ENCODE results near the gene NPFFR2.
"Not testable (repeated sequence)": the region's sequence is repeated elsewhere in the genome, so short reads cannot be mapped to it uniquely, and the experiment has no call there.

Gene NPFFR2

GRCh38 chr4:72111863-72112262 is 80.1 kb downstream of the NPFFR2 start:
- DNase-seq (ENCODE audit: low read depth): no peak

DNA sequence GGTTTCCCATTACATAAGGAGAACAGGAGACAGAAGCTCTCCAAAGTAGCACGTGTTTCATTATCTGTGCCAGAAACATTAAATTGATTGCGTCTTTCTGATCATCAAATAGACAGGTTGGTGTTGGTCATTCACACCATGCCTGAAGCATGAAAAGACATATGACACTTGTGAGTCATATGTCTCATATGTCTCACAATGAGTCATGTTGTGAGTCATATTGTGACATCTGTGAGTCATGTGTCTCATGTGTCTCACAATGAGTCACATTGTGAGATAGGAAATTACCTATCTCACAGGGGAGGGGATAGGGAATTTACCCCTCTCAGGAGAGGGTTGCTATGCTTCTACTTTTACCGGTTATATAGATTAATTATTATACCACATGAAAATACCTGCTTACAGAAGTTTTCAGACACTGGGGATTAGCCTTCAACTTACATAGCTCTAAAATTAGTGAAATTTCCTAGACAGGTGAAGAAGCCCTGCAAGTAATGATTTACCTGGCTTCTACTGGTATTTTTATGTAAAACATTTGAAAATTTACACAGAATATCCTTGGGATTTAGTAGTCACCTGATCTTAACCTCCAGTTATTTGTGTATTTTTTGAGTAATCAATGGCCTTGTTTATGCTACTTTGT is 80.8 kb downstream of the NPFFR2 start:
- DNase-seq (ENCODE audit: low read depth): no peak

DNA sequence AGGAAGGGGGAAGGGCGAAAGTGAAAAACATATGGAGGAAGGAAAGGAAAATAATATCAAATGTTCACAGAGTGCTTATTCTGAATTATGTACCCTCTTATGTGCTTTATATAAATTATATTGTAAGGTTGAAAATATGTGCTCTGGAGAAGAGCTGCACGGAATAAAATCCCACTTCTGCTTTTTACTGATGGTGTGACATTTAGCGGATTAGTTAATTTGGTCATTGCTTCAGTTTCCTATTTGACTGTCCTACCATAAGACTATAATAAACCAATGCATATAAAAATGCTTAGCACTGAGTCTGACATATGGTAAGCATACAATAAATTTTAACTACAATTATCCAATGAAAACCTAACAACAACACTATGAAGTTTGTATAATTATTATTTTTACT is 86.2 kb downstream of the NPFFR2 start:
- no peak for DNase-seq (ENCODE audit: low read depth)

DNA sequence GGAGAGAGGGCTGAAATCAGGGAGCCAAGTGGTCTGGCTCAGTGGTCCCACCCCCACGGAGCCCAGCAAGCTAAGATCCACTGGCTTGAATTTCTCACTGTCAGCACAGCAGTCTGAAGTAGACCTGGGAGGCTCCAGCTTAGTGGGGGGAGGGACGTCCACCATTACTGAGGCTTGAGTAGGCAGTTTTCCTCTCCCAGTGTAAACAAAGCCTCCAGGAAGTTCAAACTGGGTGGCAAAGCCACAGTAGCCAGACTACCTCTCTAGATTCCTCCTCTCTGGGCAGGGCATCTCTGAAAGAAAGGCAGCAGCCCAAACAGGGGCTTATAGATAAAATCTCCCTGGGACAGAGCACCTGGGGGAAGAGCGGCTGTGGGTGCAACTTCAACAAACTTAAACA is 88.1 kb downstream of the NPFFR2 start:
- DNase-seq (ENCODE audit: low read depth): no peak

DNA sequence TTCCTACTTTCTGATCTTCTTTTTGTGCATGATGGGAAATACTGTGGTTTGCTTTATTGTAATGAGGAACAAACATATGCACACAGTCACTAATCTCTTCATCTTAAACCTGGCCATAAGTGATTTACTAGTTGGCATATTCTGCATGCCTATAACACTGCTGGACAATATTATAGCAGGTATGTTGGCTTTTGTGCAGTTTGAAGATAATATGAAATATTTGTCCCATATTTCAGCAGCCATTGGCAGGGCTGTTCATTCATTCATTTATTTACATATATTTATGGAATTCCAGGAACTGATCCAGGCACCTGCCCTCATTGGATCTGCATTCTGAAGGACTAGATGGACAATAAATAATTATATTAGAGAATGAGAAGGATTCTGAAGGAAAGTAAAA is 96.9 kb downstream of the NPFFR2 start:
- DNase-seq (ENCODE audit: low read depth): no peak

- no peak for DNase-seq (ENCODE audit: low read depth)
Measured at GRCh38 chr4:72136429-72136828, 104.6 kb downstream of the NPFFR2 start.

DNA sequence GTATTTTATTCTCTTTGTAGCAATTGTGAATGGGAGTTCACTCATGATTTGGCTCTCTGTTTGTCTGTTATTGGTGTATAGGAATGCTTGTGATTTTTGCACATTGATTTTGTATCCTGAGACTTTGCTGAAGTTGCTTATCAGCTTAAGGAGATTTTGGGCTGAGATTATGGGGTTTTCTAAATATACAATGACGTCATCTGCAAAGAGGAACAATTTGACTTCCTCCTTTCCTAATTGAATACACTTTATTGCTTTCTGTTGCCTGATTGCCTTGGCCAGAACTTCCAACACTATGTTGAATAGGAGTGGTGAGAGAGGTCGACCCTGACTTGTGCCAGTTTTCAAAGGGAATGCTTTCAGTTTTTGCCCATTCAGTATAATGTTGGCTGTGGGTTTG is 108.2 kb downstream of the NPFFR2 start:
- DNase-seq (ENCODE audit: low read depth): not testable (repeated sequence)

DNA sequence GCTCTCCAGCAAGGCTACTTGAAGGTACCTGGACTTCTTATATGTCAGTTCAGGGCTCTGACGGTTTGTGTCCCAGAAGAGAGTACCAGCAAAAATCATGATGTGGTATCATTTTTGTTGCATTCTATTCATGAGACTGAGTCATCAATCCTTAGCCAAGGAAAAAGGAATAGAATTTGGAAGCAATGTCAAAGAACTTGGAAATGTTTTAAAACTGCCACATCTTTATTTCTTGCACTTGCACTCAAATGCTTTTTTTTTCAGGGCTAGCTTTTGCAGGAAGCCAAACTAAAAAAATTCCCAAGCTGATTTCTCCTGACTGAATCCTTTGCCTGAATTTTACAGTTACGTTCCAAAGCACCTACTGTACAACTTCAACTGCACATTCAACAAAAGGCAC is 112.4 kb downstream of the NPFFR2 start:
- no peak for DNase-seq (ENCODE audit: low read depth)

- DNase-seq (ENCODE audit: low read depth): no peak
Measured at GRCh38 chr4:72152731-72153130, 120.9 kb downstream of the NPFFR2 start.

GRCh38 chr4:72153634-72154033 is 121.8 kb downstream of the NPFFR2 start:
- DNase-seq (ENCODE audit: low read depth): not testable (repeated sequence)

- DNase-seq (ENCODE audit: low read depth): not testable (repeated sequence)
Measured at GRCh38 chr4:72169285-72169684, 137.5 kb downstream of the NPFFR2 start.

GRCh38 chr4:72169861-72170260 is 138.1 kb downstream of the NPFFR2 start:
- no peak for DNase-seq (ENCODE audit: low read depth)

DNA sequence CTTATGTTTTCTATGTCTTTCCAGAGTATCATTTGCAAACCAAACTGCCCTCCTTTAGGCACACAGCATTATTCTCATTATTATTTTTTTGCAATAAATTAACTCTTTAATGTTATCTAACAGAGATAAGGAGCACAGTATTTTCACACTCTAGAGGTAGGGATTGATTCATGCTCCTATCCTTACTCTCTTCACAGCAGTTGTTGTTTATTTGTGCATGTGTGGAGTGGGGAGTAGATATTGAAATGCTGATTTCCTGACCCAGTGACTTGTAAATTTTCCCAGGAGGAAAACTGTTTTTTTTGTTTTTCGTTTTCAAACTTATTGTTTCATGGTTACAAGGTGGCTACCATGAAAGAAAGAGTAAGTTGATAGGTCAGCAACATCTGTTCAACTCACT is 140.0 kb downstream of the NPFFR2 start:
- DNase-seq (ENCODE audit: low read depth): no peak

DNA sequence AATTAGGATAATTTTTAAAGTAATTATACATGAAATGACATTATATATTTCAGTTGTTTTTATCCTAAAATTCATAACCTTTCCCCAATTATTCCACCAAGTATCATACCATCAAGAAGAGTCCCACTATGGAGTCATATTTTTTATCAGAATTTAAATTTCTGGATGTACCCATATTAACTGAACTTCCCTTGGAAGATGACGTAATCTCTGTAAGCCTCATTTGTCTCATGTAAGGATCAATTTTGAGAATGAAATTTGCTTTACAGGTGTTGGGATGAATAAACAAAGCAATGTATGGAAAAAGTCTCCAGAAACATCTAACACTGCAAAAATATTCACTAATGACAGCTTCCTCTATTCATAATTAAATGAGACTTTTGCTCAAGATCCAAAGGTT is 147.5 kb downstream of the NPFFR2 start:
- DNase-seq (ENCODE audit: low read depth): no peak

DNA sequence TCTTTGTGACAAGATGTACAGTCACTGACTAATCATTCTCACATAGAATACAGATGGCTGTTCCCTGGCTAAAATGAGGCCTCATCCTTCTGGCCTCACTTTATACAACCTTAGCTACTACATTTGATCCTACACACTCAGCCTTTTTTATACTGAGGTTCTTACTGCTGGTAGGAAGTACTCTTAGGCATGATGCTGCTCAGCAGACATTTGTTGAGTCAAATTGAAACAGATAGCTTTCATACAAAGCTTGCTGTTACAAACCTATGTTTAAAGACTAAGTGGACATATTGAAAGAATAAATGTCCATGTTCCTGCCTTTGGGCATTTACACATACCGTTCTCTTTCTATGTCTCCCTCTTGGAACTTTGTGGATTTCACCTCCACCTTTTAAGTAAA is 154.9 kb downstream of the NPFFR2 start:
- DNase-seq (ENCODE audit: low read depth): no peak

- no peak for DNase-seq (ENCODE audit: low read depth)
Measured at GRCh38 chr4:72194046-72194445, 162.2 kb downstream of the NPFFR2 start.

- DNase-seq (ENCODE audit: low read depth): no peak
Measured at GRCh38 chr4:72194453-72194852, 162.7 kb downstream of the NPFFR2 start.

Measured in activated gamma-delta T cell treated with anti-CD3 and anti-CD28 coated beads, Interleukin-2, amount 50 U/mL, for 16 hours (primary cell).